IMR-90 (cell line): ENCODE results near the gene NAV2.

Source experiments
- FOS ChIP-seq: fragments of 150-350 bp; IDR thresholded peaks from 2 replicates; pipeline ENCODE4 v1.6.1; 2016; ENCODE audit warnings: low read depth, low read length
- RFX5 ChIP-seq: IDR thresholded peaks from 2 replicates; pipeline ENCODE4 v1.8.0; 2012; ENCODE audit warnings: low read depth, mild to moderate bottlenecking, low read length, moderate library complexity

DNA sequence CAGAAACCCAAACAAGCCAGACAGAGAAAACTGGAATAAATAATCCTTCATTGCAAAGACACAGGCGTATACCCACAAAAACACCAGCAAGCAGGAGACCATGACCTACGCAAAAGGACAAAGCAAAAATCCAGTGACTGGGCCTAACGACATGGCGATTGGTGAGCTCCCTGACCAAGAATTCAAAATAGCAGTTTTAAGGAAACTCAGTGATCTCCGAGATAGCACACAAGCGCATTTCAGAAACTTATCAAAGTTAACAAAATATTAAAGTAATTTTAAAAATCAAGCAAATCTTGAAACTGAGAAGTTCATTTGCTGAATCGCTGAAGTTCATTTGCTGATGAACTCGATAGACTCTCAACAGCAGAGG, 420.0 kb downstream of the NAV2 start:
- TF ChIP-seq RFX5: no peak
- no peak for TF ChIP-seq FOS
